IMR-90 (cell line): ENCODE results near the gene CCDC70. TPM values are rescaled to one million over a fixed set of nuclear protein-coding genes. Genes with fewer than 3 reads are reported as not detected.

Experiments
- ATAC-seq: fragments of 200-7000 bp; cut with Tn5 transposase; 2 replicates; pipeline ENCODE4 v1.9.1; 2020; ENCODE audit warnings: low read depth, mild to moderate bottlenecking, moderate library complexity
- BruUV-seq: library from RNA; stranded (reverse); fragments of 400-500 nt; replicated peaks from 2 replicates; lab custom pipeline; 2021; lab: Mats Ljungman, UMichigan
- CTCF ChIA-PET: fragments of 300-600 bp; formaldehyde crosslinking; extraction: SDS; loops from one replicate; lab custom pipeline; 2021; ENCODE audit warnings: antibody characterized with exemption; lab: Yijun Ruan, JAX
- POLR2A ChIA-PET: fragments of 300-600 bp; sonication (Branson Sonifier 250); formaldehyde crosslinking; loops from one replicate; lab custom pipeline; 2022; ENCODE audit warnings: antibody characterized with exemption; ENCODE audit not compliant: unreplicated experiment; lab: Charles Lee
- DNase-seq: peaks from one replicate; pipeline ENCODE4 v3.0.0; 2013
- H2AFZ ChIP-seq: replicated peaks from 2 replicates; pipeline ENCODE3; 2013; ENCODE audit warnings: low read length, mild to moderate bottlenecking; ENCODE audit not compliant: poor library complexity
- H2AK5ac ChIP-seq: 2 replicates; pipeline ENCODE4 v1.6.1; 2013; ENCODE audit warnings: low read depth, low read length, inconsistent platforms
- H2AK9ac ChIP-seq: replicated peaks from 2 replicates; pipeline ENCODE3; 2013; ENCODE audit warnings: mild to moderate bottlenecking, low read depth, low read length, moderate library complexity; ENCODE audit not compliant: poor library complexity
- H2BK120ac ChIP-seq: 2 replicates; pipeline ENCODE4 v1.6.1; 2013; ENCODE audit warnings: low read depth, low read length, inconsistent platforms
- H2BK15ac ChIP-seq: 3 replicates; pipeline ENCODE4 v1.6.1; 2013; ENCODE audit warnings: low read depth, low read length, inconsistent platforms
- H2BK20ac ChIP-seq: 2 replicates; pipeline ENCODE4 v1.6.1; 2013; ENCODE audit warnings: low read depth, mild to moderate bottlenecking, inconsistent platforms, low read length, moderate library complexity
- H2BK5ac ChIP-seq: 2 replicates; pipeline ENCODE4 v1.6.1; 2013; ENCODE audit warnings: mild to moderate bottlenecking, low read depth, low read length, inconsistent platforms; ENCODE audit not compliant: poor library complexity, severe bottlenecking
- H3K14ac ChIP-seq: replicated peaks from 2 replicates; pipeline ENCODE4 v1.6.1; 2013; ENCODE audit warnings: low read depth, low read length, inconsistent platforms
- H3K18ac ChIP-seq: 2 replicates; pipeline ENCODE4 v1.6.1; 2013; ENCODE audit warnings: low read depth, low read length, control low read depth
- H3K23ac ChIP-seq: 2 replicates; pipeline ENCODE4 v1.6.1; 2013; ENCODE audit warnings: low read depth, low read length, inconsistent platforms
- H3K27ac ChIP-seq: 2 replicates; pipeline ENCODE4 v1.5.1; 2013; ENCODE audit warnings: mild to moderate bottlenecking, control low read depth, low read length; ENCODE audit not compliant: insufficient read depth
- H3K27me3 ChIP-seq: 2 replicates; pipeline ENCODE4 v1.6.1; 2013; ENCODE audit warnings: low read length; ENCODE audit not compliant: control insufficient read depth, insufficient read depth
- H3K36me3 ChIP-seq: 2 replicates; pipeline ENCODE4 v1.6.1; 2013; ENCODE audit warnings: low read length, mixed read lengths; ENCODE audit not compliant: control insufficient read depth, insufficient read depth
- H3K4ac ChIP-seq: 2 replicates; pipeline ENCODE4 v1.6.1; 2013; ENCODE audit warnings: low read depth, low read length, inconsistent platforms
- H3K4me1 ChIP-seq: 2 replicates; pipeline ENCODE4 v1.6.1; 2013; ENCODE audit warnings: low read length, mixed read lengths; ENCODE audit not compliant: control insufficient read depth, insufficient read depth
- H3K4me2 ChIP-seq: 2 replicates; pipeline ENCODE4 v1.6.1; 2013; ENCODE audit warnings: low read depth, mild to moderate bottlenecking, control low read depth, low read length, moderate library complexity
- H3K4me3 ChIP-seq: 2 replicates; pipeline ENCODE4 v1.5.1; 2013; ENCODE audit warnings: low read depth, mild to moderate bottlenecking, control low read depth, low read length, moderate library complexity; ENCODE audit not compliant: insufficient read depth
- H3K56ac ChIP-seq: 2 replicates; pipeline ENCODE4 v1.6.1; 2013; ENCODE audit warnings: low read length, inconsistent platforms; ENCODE audit not compliant: insufficient read depth; ENCODE audit errors: extremely low read depth
- H3K79me1 ChIP-seq, 2 experiments: 2 replicates each; pipeline ENCODE4 v1.6.1; 2013; ENCODE audit warnings: low read length in 2 of 2, inconsistent platforms in 1 of 2, low read depth in 1 of 2
- H3K9ac ChIP-seq: 2 replicates; pipeline ENCODE4 v1.6.1; 2013; ENCODE audit warnings: low read depth, low read length, control low read depth
- H3K9me1 ChIP-seq: 2 replicates; pipeline ENCODE4 v1.6.1; 2013; ENCODE audit warnings: low read length, inconsistent platforms; ENCODE audit not compliant: insufficient read depth
- H3K9me3 ChIP-seq: 2 replicates; pipeline ENCODE4 v1.6.1; 2013; ENCODE audit warnings: low read length; ENCODE audit not compliant: control insufficient read depth, insufficient read depth
- H4K20me1 ChIP-seq: 2 replicates; pipeline ENCODE4 v1.6.1; 2013; ENCODE audit warnings: low read length, inconsistent platforms; ENCODE audit not compliant: insufficient read depth
- H4K5ac ChIP-seq: 2 replicates; pipeline ENCODE4 v1.6.1; 2013; ENCODE audit warnings: mild to moderate bottlenecking, low read depth, low read length, control low read depth
- H4K8ac ChIP-seq, 2 experiments: 2 replicates each; pipeline ENCODE4 v1.6.1; 2013; ENCODE audit warnings: low read depth in 2 of 2, low read length in 2 of 2, control low read depth in 1 of 2, inconsistent platforms in 1 of 2
- H4K91ac ChIP-seq: 2 replicates; pipeline ENCODE4 v1.6.1; 2013; ENCODE audit warnings: low read depth, low read length, inconsistent platforms; ENCODE audit not compliant: insufficient read depth
- BHLHE40 ChIP-seq: fragments of 150-350 bp; IDR thresholded peaks from 2 replicates; pipeline ENCODE4 v1.6.1; 2016; ENCODE audit warnings: mild to moderate bottlenecking, low read depth, low read length
- CEBPB ChIP-seq: IDR thresholded peaks from 2 replicates; pipeline ENCODE4 v1.6.1; 2012; ENCODE audit warnings: low read depth, low read length, improper control_type of control experiment
- CHD1 ChIP-seq: IDR thresholded peaks from 2 replicates; pipeline ENCODE4 v1.6.1; 2012; ENCODE audit warnings: low read depth, low read length, improper control_type of control experiment
- MAFK ChIP-seq: IDR thresholded peaks from 2 replicates; pipeline ENCODE4 v1.6.1; 2012; ENCODE audit warnings: low read depth, low read length, improper control_type of control experiment
- MAZ ChIP-seq: IDR thresholded peaks from 2 replicates; pipeline ENCODE4 v1.6.1; 2012; ENCODE audit warnings: low read depth, mild to moderate bottlenecking, low read length, improper control_type of control experiment, moderate library complexity, borderline replicate concordance
- MXI1 ChIP-seq: IDR thresholded peaks from 2 replicates; pipeline ENCODE4 v1.6.1; 2012; ENCODE audit warnings: low read depth, mild to moderate bottlenecking, low read length, moderate library complexity, borderline replicate concordance
- NFE2L2 ChIP-seq: fragments of 150-350 bp; IDR thresholded peaks from 2 replicates; pipeline ENCODE4 v1.6.1; 2016; ENCODE audit warnings: low read depth, mild to moderate bottlenecking, low read length
- POLR2A ChIP-seq: IDR thresholded peaks from 2 replicates; pipeline ENCODE4 v1.6.1; 2012; ENCODE audit warnings: mild to moderate bottlenecking, low read depth, low read length
- RAD21 ChIP-seq: IDR thresholded peaks from 2 replicates; pipeline ENCODE4 v1.6.1; 2012; ENCODE audit warnings: low read length, improper control_type of control experiment
- RCOR1 ChIP-seq: IDR thresholded peaks from 2 replicates; pipeline ENCODE4 v1.6.1; 2012; ENCODE audit warnings: mild to moderate bottlenecking, low read length, improper control_type of control experiment; ENCODE audit not compliant: insufficient replicate concordance
- RFX5 ChIP-seq: IDR thresholded peaks from 2 replicates; pipeline ENCODE4 v1.8.0; 2012; ENCODE audit warnings: low read depth, mild to moderate bottlenecking, low read length, moderate library complexity
- SMC3 ChIP-seq: fragments of 150-350 bp; IDR thresholded peaks from 2 replicates; pipeline ENCODE4 v1.6.1; 2016; ENCODE audit warnings: low read depth, mild to moderate bottlenecking, antibody characterized with exemption, low read length, moderate library complexity
- WGBS, 2 experiments: methylation state at CpG; one replicate each; pipeline versions ENCODE4 v1.1.5 to v1.1.7; 2013; ENCODE audit warnings: missing lambda C conversion rate in 2 of 2; ENCODE audit not compliant: insufficient read length in 1 of 2; ENCODE audit errors: extremely low coverage in 2 of 2; 5-methylcytosine and 5-hydroxymethylcytosine counted together
- dilution Hi-C: fragments of 300-500 bp; cut with HindIII; formaldehyde crosslinking; loops from one replicate; pipeline ENCODE4 v1.14.3; 2018; ENCODE audit warnings: low sequenced_read_pairs; ENCODE audit not compliant: unreplicated experiment
- in situ Hi-C: fragments of 300-500 bp; cut with MboI; formaldehyde crosslinking; loops from 3 replicates; pipeline ENCODE4 v1.14.3; 2019; ENCODE audit warnings: low sequenced_read_pairs, inconsistent platforms, mixed read lengths
- intact Hi-C: fragments of 100-400 bp; cut with micrococcal nuclease; formaldehyde crosslinking; loops from 2 replicates; pipeline ENCODE4 v1.10.0; 2022
- polyA plus RNA-seq, 3 experiments: library from polyadenylated mRNA; depleted of rRNA; stranded (reverse); fragments of >200 nt; gene quantifications; 2 replicates each; pipeline ENCODE4 v1.2.3, GENCODE V29; 2012; ENCODE audit warnings: low replicate concordance in 1 of 3
- total RNA-seq: library from RNA; depleted of rRNA; stranded (reverse); fragments of >200 nt; gene quantifications from 2 replicates; pipeline ENCODE4 v1.2.3, GENCODE V29; 2012
- TF ChIP-seq, protein P1 (sequence below): fragments of 150-350 bp; IDR thresholded peaks from 2 replicates; pipeline ENCODE4 v1.6.1; 2016; ENCODE audit warnings: low read depth, mild to moderate bottlenecking, low read length, moderate library complexity, borderline replicate concordance
- TF ChIP-seq, protein P2 (sequence below): conservative IDR thresholded peaks from 2 replicates; pipeline ENCODE4 v1.5.1; 2012; ENCODE audit warnings: mild to moderate bottlenecking, low read depth, low read length, improper control_type of control experiment

Gene CCDC70
- total and polyA plus RNA-seq, 2 of the 4 experiments (the other 2 are of a cell fraction): not detected

DNA sequence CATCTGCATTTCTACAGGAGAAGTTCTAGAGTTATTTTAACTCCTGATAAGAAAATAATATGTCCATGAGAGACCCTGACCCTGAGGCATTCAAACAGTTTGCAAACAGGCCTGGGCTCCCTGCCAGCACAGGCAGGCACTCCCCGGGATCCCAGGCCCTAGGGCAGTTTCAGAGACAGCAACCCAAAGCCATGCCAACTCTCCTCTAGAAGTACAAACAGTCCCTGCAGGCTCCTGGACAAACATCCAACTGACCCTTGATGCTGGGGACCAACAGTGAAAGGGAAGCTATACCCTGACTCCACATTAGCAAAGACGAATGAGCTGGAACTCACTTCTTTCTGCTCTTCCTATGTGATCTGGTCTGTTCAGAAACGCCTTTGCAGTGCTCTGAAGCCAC, 44.8 kb downstream of the CCDC70 start:
- H3K9ac ChIP-seq: no peak overlapping the region
- H3K18ac ChIP-seq: no peak overlapping the region
- H2BK15ac ChIP-seq: no peak overlapping the region
- H3K79me1 ChIP-seq: no peaks in the 10 kb centered on the region
- no peak overlapping the region for H4K8ac ChIP-seq
- H2BK5ac ChIP-seq: no peak overlapping the region
- no peak overlapping the region for H4K5ac ChIP-seq
- no peak overlapping the region for H3K23ac ChIP-seq
- H4K20me1 ChIP-seq: no peaks in the 10 kb centered on the region
- ChIA-PET CTCF (no interaction called here), POLR2A (no interaction called here)
- no peak overlapping the region for H3K27ac ChIP-seq
- H3K14ac ChIP-seq: no peak overlapping the region
- H4K91ac ChIP-seq: no peak overlapping the region
- no peak overlapping the region for H2BK20ac ChIP-seq
- no peak overlapping the region for H3K4me2 ChIP-seq
- no peak overlapping the region for H3K4me3 ChIP-seq
- BruUV-seq: no TSS peak
- in situ Hi-C loops (no loop called here), dilution Hi-C loops (no loop called here), intact Hi-C loops (no loop called here)
- no peak overlapping the region for H2AK5ac ChIP-seq
- peaks cover 13% of the 10 kb centered on the region for H3K27me3 ChIP-seq
- no peak for ATAC-seq
- no peak overlapping the region for H3K4ac ChIP-seq
- H3K36me3 ChIP-seq: no peaks in the 10 kb centered on the region
- DNase-seq: no peak
- TF ChIP-seq MAFK (no peak), RAD21 (no peak), CEBPB (no peak), MAZ (no peak), BHLHE40 (no peak), MXI1 (no peak), RFX5 (no peak), NFE2L2 (no peak), CHD1 (no peak), POLR2A (no peak), RCOR1 (no peak), SMC3 (no peak)
- TF ChIP-seq, protein P1, sequence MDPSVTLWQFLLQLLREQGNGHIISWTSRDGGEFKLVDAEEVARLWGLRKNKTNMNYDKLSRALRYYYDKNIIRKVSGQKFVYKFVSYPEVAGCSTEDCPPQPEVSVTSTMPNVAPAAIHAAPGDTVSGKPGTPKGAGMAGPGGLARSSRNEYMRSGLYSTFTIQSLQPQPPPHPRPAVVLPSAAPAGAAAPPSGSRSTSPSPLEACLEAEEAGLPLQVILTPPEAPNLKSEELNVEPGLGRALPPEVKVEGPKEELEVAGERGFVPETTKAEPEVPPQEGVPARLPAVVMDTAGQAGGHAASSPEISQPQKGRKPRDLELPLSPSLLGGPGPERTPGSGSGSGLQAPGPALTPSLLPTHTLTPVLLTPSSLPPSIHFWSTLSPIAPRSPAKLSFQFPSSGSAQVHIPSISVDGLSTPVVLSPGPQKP: no peak
- TF ChIP-seq, protein P2, sequence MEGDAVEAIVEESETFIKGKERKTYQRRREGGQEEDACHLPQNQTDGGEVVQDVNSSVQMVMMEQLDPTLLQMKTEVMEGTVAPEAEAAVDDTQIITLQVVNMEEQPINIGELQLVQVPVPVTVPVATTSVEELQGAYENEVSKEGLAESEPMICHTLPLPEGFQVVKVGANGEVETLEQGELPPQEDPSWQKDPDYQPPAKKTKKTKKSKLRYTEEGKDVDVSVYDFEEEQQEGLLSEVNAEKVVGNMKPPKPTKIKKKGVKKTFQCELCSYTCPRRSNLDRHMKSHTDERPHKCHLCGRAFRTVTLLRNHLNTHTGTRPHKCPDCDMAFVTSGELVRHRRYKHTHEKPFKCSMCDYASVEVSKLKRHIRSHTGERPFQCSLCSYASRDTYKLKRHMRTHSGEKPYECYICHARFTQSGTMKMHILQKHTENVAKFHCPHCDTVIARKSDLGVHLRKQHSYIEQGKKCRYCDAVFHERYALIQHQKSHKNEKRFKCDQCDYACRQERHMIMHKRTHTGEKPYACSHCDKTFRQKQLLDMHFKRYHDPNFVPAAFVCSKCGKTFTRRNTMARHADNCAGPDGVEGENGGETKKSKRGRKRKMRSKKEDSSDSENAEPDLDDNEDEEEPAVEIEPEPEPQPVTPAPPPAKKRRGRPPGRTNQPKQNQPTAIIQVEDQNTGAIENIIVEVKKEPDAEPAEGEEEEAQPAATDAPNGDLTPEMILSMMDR: no peak
- no peak overlapping the region for H3K56ac ChIP-seq
- H2AK9ac ChIP-seq: no peak overlapping the region
- H3K9me3 ChIP-seq: no peaks in the 10 kb centered on the region
- H2BK120ac ChIP-seq: no peak overlapping the region
- H3K4me1 ChIP-seq: no peaks in the 10 kb centered on the region
- no peak overlapping the region for H2AFZ ChIP-seq
- H3K9me1 ChIP-seq: no peaks in the 10 kb centered on the region
- 0% methylated on average over 1 of the region's 3 CpGs; no CpG with 5 or more reads in 1 of the 2 experiments for WGBS, 2 experiments
